ENCODE data around the gene APOD. TPM values are rescaled to one million over a fixed set of nuclear protein-coding genes. Genes with fewer than 3 reads are reported as not detected.

Gene APOD
- total and polyA plus RNA-seq, 2 donors from 2014 or later: 12.9 to 24.4 TPM

DNA sequence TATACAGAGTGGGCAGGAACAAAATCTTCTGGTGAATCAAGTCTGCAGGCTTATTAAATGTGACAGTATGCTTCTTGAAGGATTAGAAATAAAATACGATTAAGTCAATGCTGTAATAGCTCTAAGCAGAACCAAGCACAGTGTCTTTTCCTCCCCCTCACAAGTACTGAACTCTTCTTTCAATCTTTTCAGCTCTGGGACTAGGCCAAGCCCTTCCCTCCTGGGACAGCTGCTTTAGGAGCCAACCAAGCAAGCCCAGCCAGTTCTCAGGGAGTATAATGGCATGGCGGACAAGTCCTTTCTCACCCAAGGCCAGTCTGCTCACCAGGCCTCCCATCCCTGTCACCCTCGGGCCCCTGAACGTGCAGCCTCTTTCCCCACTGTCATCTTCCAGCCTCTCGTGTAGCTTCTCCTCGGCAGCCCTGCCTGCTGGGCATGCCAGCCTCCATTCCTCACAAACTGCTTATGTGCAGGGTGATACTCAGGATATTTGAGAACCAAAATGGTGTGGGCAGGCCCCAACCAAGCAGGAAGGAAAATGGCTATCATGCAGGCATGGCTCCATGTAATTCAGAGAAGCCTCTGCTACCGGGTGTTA lies 32.3 kb downstream of the APOD start:
- FAIRE-seq (no peak), DNase-seq (peak in 1 of 5 donors; percentile 56)
- intact Hi-C loops (cut with DNase I): no loop called here
- Histone ChIP-seq H3K9me3 (ENCODE audit: control insufficient read depth in 2 of 3, insufficient read depth in 1 of 3, low read length in 3 of 3) (no peaks in the 10 kb centered on the region), H3K36me3 (ENCODE audit: control insufficient read depth in 2 of 3, insufficient read depth in 3 of 3, low read length in 3 of 3) (no peaks in the 10 kb centered on the region), H3K9ac (ENCODE audit: low read length in 3 of 3) (no peak overlapping the region), H3K27me3 (ENCODE audit: control insufficient read depth, insufficient read depth, low read length) (no peaks in the 10 kb centered on the region), H3K4me3 (ENCODE audit: low read length in 3 of 3) (no peak overlapping the region), H3K4me1 (ENCODE audit: control insufficient read depth in 2 of 3, insufficient read depth in 2 of 3, low read depth in 1 of 3, low read length in 3 of 3) (peaks cover 2 to 12% (median 3%) of the 10 kb centered on the region in 3 donors), H3K27ac (ENCODE audit: low read depth in 2 of 2, low read length in 2 of 2) (no peak overlapping the region)
- TF ChIP-seq, protein P1, sequence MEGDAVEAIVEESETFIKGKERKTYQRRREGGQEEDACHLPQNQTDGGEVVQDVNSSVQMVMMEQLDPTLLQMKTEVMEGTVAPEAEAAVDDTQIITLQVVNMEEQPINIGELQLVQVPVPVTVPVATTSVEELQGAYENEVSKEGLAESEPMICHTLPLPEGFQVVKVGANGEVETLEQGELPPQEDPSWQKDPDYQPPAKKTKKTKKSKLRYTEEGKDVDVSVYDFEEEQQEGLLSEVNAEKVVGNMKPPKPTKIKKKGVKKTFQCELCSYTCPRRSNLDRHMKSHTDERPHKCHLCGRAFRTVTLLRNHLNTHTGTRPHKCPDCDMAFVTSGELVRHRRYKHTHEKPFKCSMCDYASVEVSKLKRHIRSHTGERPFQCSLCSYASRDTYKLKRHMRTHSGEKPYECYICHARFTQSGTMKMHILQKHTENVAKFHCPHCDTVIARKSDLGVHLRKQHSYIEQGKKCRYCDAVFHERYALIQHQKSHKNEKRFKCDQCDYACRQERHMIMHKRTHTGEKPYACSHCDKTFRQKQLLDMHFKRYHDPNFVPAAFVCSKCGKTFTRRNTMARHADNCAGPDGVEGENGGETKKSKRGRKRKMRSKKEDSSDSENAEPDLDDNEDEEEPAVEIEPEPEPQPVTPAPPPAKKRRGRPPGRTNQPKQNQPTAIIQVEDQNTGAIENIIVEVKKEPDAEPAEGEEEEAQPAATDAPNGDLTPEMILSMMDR (IDR thresholded peaks at IDR 0.05; ENCODE audit: borderline replicate concordance, extremely low read depth, insufficient read depth): no peak

DNA sequence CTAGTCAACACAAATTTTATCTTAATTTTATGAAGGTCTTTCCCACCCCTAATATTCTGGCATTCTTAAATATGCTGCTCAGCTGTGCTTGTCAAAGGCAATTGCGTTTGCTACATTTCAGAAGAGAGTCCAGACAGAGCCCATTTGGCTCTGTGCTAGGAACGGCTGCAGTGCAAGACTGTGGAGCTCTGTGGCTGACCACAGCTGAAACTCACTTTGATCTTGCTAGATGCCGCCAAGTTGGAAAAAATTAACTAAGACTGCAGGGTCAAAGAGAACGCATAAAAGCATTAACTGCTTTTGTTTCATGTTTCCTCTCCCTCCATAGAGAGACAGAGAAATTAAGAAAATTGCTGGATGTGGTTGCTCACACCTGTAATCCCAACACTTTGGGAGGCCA lies 33.0 kb downstream of the APOD start:
- H3K27me3 ChIP-seq (ENCODE audit: control insufficient read depth, insufficient read depth, low read length): no peaks in the 10 kb centered on the region
- peak overlapping the region in 1 of 3 donors; percentile 40 for H3K9ac ChIP-seq (ENCODE audit: low read length in 3 of 3)
- H3K36me3 ChIP-seq (ENCODE audit: control insufficient read depth in 2 of 3, insufficient read depth in 3 of 3, low read length in 3 of 3): no peaks in the 10 kb centered on the region
- intact Hi-C loops (cut with DNase I): no loop called here
- no peak for FAIRE-seq
- DNase-seq: peak in 2 of 5 donors; percentile 70 to 77
- H3K4me3 ChIP-seq (ENCODE audit: low read length in 3 of 3): no peak overlapping the region
- H3K4me1 ChIP-seq (ENCODE audit: control insufficient read depth in 2 of 3, insufficient read depth in 2 of 3, low read depth in 1 of 3, low read length in 3 of 3): peaks cover 2 to 12% (median 3%) of the 10 kb centered on the region in 3 donors
- H3K9me3 ChIP-seq (ENCODE audit: control insufficient read depth in 2 of 3, insufficient read depth in 1 of 3, low read length in 3 of 3): no peaks in the 10 kb centered on the region
- no peak overlapping the region for H3K27ac ChIP-seq (ENCODE audit: low read depth in 2 of 2, low read length in 2 of 2)
- TF ChIP-seq, protein P1 (IDR thresholded peaks at IDR 0.05; ENCODE audit: borderline replicate concordance, extremely low read depth, insufficient read depth): no peak

DNA sequence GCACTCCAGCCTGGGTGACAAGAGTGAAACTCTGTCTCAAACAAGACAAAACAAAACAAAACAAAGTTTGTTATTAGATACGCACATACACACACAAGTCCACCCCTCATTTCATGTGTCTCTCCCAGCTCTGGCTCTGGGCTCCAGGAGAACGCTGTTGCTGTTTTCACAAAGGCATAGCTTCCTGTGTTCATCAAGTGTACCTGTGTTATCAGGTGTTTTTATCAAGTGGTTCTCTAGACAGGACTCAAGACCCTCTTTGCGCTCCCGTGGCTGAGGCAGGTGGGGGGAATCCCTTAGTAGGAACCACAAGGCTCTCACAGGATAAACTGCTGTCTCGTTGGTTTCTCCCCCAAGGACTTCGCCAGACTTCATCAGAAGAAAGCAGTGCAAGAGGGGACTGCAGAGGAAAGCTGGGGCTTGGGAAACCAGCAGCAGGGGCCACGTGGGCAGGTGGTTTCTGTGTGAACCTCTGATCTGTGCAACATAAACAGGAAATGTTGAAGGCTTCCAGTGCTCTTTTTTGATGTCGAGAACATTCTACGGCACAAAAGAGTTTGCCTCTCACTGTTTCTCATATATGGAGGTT lies 33.7 kb downstream of the APOD start:
- Histone ChIP-seq H3K9ac (ENCODE audit: low read length in 3 of 3) (no peak overlapping the region), H3K27ac (ENCODE audit: low read depth in 2 of 2, low read length in 2 of 2) (peak overlapping the region in 1 of 2 donors; percentile 23)
- no peak for FAIRE-seq

More for the DNA sequence above, 33.7 kb downstream of the APOD start:
- Histone ChIP-seq H3K36me3 (ENCODE audit: control insufficient read depth in 2 of 3, insufficient read depth in 3 of 3, low read length in 3 of 3) (no peaks in the 10 kb centered on the region), H3K4me1 (ENCODE audit: control insufficient read depth in 2 of 3, insufficient read depth in 2 of 3, low read depth in 1 of 3, low read length in 3 of 3) (peaks cover 2 to 12% (median 3%) of the 10 kb centered on the region in 3 donors), H3K9me3 (ENCODE audit: control insufficient read depth in 2 of 3, insufficient read depth in 1 of 3, low read length in 3 of 3) (no peaks in the 10 kb centered on the region), H3K27me3 (ENCODE audit: control insufficient read depth, insufficient read depth, low read length) (no peaks in the 10 kb centered on the region), H3K4me3 (ENCODE audit: low read length in 3 of 3) (no peak overlapping the region)
- TF ChIP-seq, protein P1 (IDR thresholded peaks at IDR 0.05; ENCODE audit: borderline replicate concordance, extremely low read depth, insufficient read depth): no peak
- peak in 1 of 5 donors; percentile 42 for DNase-seq
- intact Hi-C loops (cut with DNase I): no loop called here

Data from kidney (tissue), 14 donors.